HG02610 (cell line): ENCODE measurements around the gene DOP1B.
"Not testable (repeated sequence)": the region's sequence is repeated elsewhere in the genome, so short reads cannot be mapped to it uniquely, and the experiment has no call there.

ENCODE experiments used
- ATAC-seq: cut with Tn5 transposase; IDR thresholded peaks from one replicate; pipeline ENCODE4 v1.9.1; 2021; ENCODE audit warnings: mild to moderate bottlenecking, moderate library complexity; ENCODE audit not compliant: unreplicated experiment

Gene DOP1B

GRCh38 chr21:36156815-36157670 is at the start of gene DOP1B:
Gene DOP1B (plus strand): TSS chr21:36156824. CDS start chr21:36164734, 7,910 bp downstream.
- peak; percentile 15 for ATAC-seq

- ATAC-seq = no peak
These were observed 46.8 kb upstream of the DOP1B start for GRCh38 chr21:36109868-36110267.

- no peak for ATAC-seq
These were observed 45.4 kb upstream of the DOP1B start for GRCh38 chr21:36111238-36111637.

GRCh38 chr21:36113647-36114428 is 42.8 kb upstream of the DOP1B start:
- ATAC-seq = no peak

GRCh38 chr21:36115138-36115730 is 41.4 kb upstream of the DOP1B start:
- ATAC-seq = no peak

GRCh38 chr21:36117286-36117741 is 39.3 kb upstream of the DOP1B start:
- no peak for ATAC-seq

- no peak for ATAC-seq
These were observed 36.2 kb upstream of the DOP1B start for GRCh38 chr21:36120304-36120888.

GRCh38 chr21:36122977-36123376 is 33.6 kb upstream of the DOP1B start:
- no peak for ATAC-seq

GRCh38 chr21:36124395-36124794 is 32.2 kb upstream of the DOP1B start:
- ATAC-seq = no peak

GRCh38 chr21:36125512-36126207 is 31.0 kb upstream of the DOP1B start:
- no peak for ATAC-seq

- ATAC-seq = no peak
These were observed 30.4 kb upstream of the DOP1B start for GRCh38 chr21:36126208-36126565.

GRCh38 chr21:36126621-36127110 is 30.0 kb upstream of the DOP1B start:
- no peak for ATAC-seq

GRCh38 chr21:36127250-36127904 is 29.2 kb upstream of the DOP1B start:
- no peak for ATAC-seq

- no peak for ATAC-seq
These were observed 28.6 kb upstream of the DOP1B start for GRCh38 chr21:36127977-36128376.

GRCh38 chr21:36129219-36129618 is 27.4 kb upstream of the DOP1B start:
- no peak for ATAC-seq

GRCh38 chr21:36130414-36130762 is 26.2 kb upstream of the DOP1B start:
- not testable (repeated sequence) for ATAC-seq

- ATAC-seq = not testable (repeated sequence)
These were observed 25.8 kb upstream of the DOP1B start for GRCh38 chr21:36130839-36131238.

GRCh38 chr21:36132696-36133095 is 23.9 kb upstream of the DOP1B start:
- ATAC-seq = no peak

GRCh38 chr21:36134803-36135390 is 21.7 kb upstream of the DOP1B start, which contains the start of gene CBR3:
Gene CBR3 (plus strand): TSS chr21:36135079. CDS start chr21:36135193, 114 bp downstream.
- ATAC-seq = no peak
